Neural cell (in vitro differentiated cells): Measurements from ENCODE around the gene NUTM1. TPM values are rescaled to one million over a fixed set of nuclear protein-coding genes. Genes with fewer than 3 reads are reported as not detected.

ENCODE experiments used
- H2AFZ ChIP-seq: fragments of 200-600, 300-800 bp; sonication (generic), shearing (Covaris generic); 2 replicates; pipeline ENCODE4 v1.6.0; 2014; ENCODE audit warnings: low read depth, mild to moderate bottlenecking, antibody characterized with exemption, low read length, moderate library complexity
- H3F3A ChIP-seq: fragments of 200-600 bp; shearing (Covaris generic); 2 replicates; pipeline ENCODE4 v1.6.1; 2016; ENCODE audit warnings: mild to moderate bottlenecking, moderate library complexity, mixed read lengths, antibody characterized with exemption, low read length; ENCODE audit not compliant: insufficient read depth, poor library complexity, severe bottlenecking
- H3K27ac ChIP-seq: fragments of 200-600, 300-800 bp; sonication (generic), shearing (Covaris generic); 2 replicates; pipeline ENCODE4 v1.5.1; 2014; ENCODE audit warnings: mild to moderate bottlenecking, low read length, moderate library complexity
- H3K27me3 ChIP-seq: fragments of 300-800, 200-600 bp; sonication (generic), shearing (Covaris generic); 2 replicates; pipeline ENCODE4 v1.6.0; 2014; ENCODE audit warnings: mild to moderate bottlenecking, low read depth, low read length, moderate library complexity; ENCODE audit not compliant: insufficient read depth
- H3K36me3 ChIP-seq: fragments of 300-800, 200-600 bp; sonication (generic), shearing (Covaris generic); 2 replicates; pipeline ENCODE4 v1.5.1; 2014; ENCODE audit warnings: mild to moderate bottlenecking, antibody characterized with exemption, low read length, moderate library complexity; ENCODE audit not compliant: insufficient read depth
- H3K4me2 ChIP-seq: fragments of 300-800, 200-600 bp; sonication (generic), shearing (Covaris generic); 2 replicates; pipeline ENCODE4 v1.6.0; 2014; ENCODE audit warnings: mild to moderate bottlenecking, low read length
- H3K4me3 ChIP-seq: fragments of 300-800, 200-600 bp; sonication (generic), shearing (Covaris generic); 2 replicates; pipeline ENCODE4 v1.5.1; 2014; ENCODE audit warnings: mild to moderate bottlenecking, low read length, moderate library complexity
- H3K79me2 ChIP-seq: fragments of 200-600 bp; shearing (Covaris generic); replicated peaks from 2 replicates; pipeline ENCODE4 v1.6.0; 2014; ENCODE audit warnings: mild to moderate bottlenecking, low read length, moderate library complexity; ENCODE audit not compliant: insufficient read depth
- H3K9ac ChIP-seq: fragments of 300-800, 200-600 bp; sonication (generic), shearing (Covaris generic); 2 replicates; pipeline ENCODE4 v1.6.1; 2016; ENCODE audit warnings: mild to moderate bottlenecking, low read length, mixed read lengths
- H3K9me2 ChIP-seq: fragments of 200-600 bp; shearing (Covaris generic); 2 replicates; pipeline ENCODE4 v1.6.1; 2016; ENCODE audit warnings: mild to moderate bottlenecking, low read length, mixed read lengths; ENCODE audit not compliant: insufficient read depth
- H3K9me3 ChIP-seq: fragments of 200-600, 300-800 bp; sonication (generic), shearing (Covaris generic); 2 replicates; pipeline ENCODE4 v1.6.1; 2016; ENCODE audit warnings: mild to moderate bottlenecking, mixed run types, low read length, moderate library complexity, mixed read lengths
- H4K20me1 ChIP-seq: fragments of 200-600 bp; shearing (Covaris generic); 2 replicates; pipeline ENCODE4 v1.6.1; 2016; ENCODE audit warnings: mild to moderate bottlenecking, mixed run types; ENCODE audit not compliant: insufficient read depth
- EP300 ChIP-seq: fragments of 450-650 bp; conservative IDR thresholded peaks from 2 replicates; pipeline ENCODE4 v1.6.1; 2014; ENCODE audit warnings: antibody characterized with exemption, mild to moderate bottlenecking, moderate library complexity; ENCODE audit not compliant: poor library complexity, severe bottlenecking
- EZH2 ChIP-seq: fragments of 200-600, 300-800 bp; shearing (Covaris generic), sonication (generic); IDR thresholded peaks from 2 replicates; pipeline ENCODE4 v1.6.1; 2014; ENCODE audit warnings: antibody characterized with exemption, low read length, borderline replicate concordance, mild to moderate bottlenecking; ENCODE audit not compliant: insufficient read depth, poor library complexity, severe bottlenecking
- MXI1 ChIP-seq: fragments of 450-650 bp; conservative IDR thresholded peaks from 2 replicates; pipeline ENCODE4 v1.6.1; 2014; ENCODE audit warnings: antibody characterized with exemption, mild to moderate bottlenecking; ENCODE audit not compliant: poor library complexity, severe bottlenecking
- POLR2AphosphoS5 ChIP-seq: IDR thresholded peaks from 2 replicates; pipeline ENCODE4 v1.6.1; 2012
- RAD21 ChIP-seq: fragments of 450-650 bp; conservative IDR thresholded peaks from 2 replicates; pipeline ENCODE4 v1.6.1; 2014; ENCODE audit warnings: antibody characterized with exemption, mild to moderate bottlenecking, moderate library complexity
- SMC3 ChIP-seq: fragments of 450-650 bp; conservative IDR thresholded peaks from 2 replicates; pipeline ENCODE4 v1.6.1; 2014; ENCODE audit warnings: antibody characterized with exemption, mild to moderate bottlenecking, moderate library complexity; ENCODE audit not compliant: poor library complexity
- TAF1 ChIP-seq: IDR thresholded peaks from 2 replicates; pipeline ENCODE4 v1.6.1; 2012; ENCODE audit warnings: low read depth
- polyA plus RNA-seq: library from polyadenylated mRNA; depleted of rRNA; stranded (reverse); fragments of >200 nt; gene quantifications from 2 replicates; pipeline ENCODE4 v1.2.3, GENCODE V29; 2014
- TF ChIP-seq, protein P1 (sequence below): fragments of 450-650 bp; IDR thresholded peaks from 2 replicates; pipeline ENCODE4 v1.5.1; 2014; ENCODE audit warnings: antibody characterized with exemption, mild to moderate bottlenecking, moderate library complexity; ENCODE audit not compliant: poor library complexity, severe bottlenecking
- TF ChIP-seq, protein P2 (sequence below): IDR thresholded peaks from 2 replicates; pipeline ENCODE4 v1.6.1; 2012; ENCODE audit warnings: borderline replicate concordance

The NUTM1 gene
- polyA plus RNA-seq, 1 donor from 2014 or later: not detected

- Histone ChIP-seq H4K20me1 (no peaks in the 10 kb centered on the region), H3K4me2 (no peak overlapping the region), H2AFZ (no peak overlapping the region), H3K9me2 (no peaks in the 10 kb centered on the region), H3K36me3 (no peaks in the 10 kb centered on the region), H3K27ac (no peak overlapping the region), H3K4me3 (no peak overlapping the region), H3K27me3 (no peaks in the 10 kb centered on the region), H3K9ac (no peak overlapping the region), H3K9me3 (peaks cover 3% of the 10 kb centered on the region), H3K79me2 (no peaks in the 10 kb centered on the region), H3F3A (no peaks in the 10 kb centered on the region)
- TF ChIP-seq, protein P1, sequence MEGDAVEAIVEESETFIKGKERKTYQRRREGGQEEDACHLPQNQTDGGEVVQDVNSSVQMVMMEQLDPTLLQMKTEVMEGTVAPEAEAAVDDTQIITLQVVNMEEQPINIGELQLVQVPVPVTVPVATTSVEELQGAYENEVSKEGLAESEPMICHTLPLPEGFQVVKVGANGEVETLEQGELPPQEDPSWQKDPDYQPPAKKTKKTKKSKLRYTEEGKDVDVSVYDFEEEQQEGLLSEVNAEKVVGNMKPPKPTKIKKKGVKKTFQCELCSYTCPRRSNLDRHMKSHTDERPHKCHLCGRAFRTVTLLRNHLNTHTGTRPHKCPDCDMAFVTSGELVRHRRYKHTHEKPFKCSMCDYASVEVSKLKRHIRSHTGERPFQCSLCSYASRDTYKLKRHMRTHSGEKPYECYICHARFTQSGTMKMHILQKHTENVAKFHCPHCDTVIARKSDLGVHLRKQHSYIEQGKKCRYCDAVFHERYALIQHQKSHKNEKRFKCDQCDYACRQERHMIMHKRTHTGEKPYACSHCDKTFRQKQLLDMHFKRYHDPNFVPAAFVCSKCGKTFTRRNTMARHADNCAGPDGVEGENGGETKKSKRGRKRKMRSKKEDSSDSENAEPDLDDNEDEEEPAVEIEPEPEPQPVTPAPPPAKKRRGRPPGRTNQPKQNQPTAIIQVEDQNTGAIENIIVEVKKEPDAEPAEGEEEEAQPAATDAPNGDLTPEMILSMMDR: no peak
- TF ChIP-seq SMC3 (no peak), POLR2AphosphoS5 (no peak), EZH2 (no peak), TAF1 (no peak), RAD21 (no peak), EP300 (no peak), MXI1 (no peak)
- TF ChIP-seq, protein P2, sequence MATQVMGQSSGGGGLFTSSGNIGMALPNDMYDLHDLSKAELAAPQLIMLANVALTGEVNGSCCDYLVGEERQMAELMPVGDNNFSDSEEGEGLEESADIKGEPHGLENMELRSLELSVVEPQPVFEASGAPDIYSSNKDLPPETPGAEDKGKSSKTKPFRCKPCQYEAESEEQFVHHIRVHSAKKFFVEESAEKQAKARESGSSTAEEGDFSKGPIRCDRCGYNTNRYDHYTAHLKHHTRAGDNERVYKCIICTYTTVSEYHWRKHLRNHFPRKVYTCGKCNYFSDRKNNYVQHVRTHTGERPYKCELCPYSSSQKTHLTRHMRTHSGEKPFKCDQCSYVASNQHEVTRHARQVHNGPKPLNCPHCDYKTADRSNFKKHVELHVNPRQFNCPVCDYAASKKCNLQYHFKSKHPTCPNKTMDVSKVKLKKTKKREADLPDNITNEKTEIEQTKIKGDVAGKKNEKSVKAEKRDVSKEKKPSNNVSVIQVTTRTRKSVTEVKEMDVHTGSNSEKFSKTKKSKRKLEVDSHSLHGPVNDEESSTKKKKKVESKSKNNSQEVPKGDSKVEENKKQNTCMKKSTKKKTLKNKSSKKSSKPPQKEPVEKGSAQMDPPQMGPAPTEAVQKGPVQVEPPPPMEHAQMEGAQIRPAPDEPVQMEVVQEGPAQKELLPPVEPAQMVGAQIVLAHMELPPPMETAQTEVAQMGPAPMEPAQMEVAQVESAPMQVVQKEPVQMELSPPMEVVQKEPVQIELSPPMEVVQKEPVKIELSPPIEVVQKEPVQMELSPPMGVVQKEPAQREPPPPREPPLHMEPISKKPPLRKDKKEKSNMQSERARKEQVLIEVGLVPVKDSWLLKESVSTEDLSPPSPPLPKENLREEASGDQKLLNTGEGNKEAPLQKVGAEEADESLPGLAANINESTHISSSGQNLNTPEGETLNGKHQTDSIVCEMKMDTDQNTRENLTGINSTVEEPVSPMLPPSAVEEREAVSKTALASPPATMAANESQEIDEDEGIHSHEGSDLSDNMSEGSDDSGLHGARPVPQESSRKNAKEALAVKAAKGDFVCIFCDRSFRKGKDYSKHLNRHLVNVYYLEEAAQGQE: no peak
Measured at GRCh38 chr15:34327906-34328305, 15.2 kb upstream of the NUTM1 start.

GRCh38 chr15:34329006-34329405 lies 14.1 kb upstream of the NUTM1 start:
- Histone ChIP-seq H3K9me3 (no peaks in the 10 kb centered on the region), H3K4me2 (no peak overlapping the region), H3K9me2 (no peaks in the 10 kb centered on the region), H3K4me3 (no peak overlapping the region), H3F3A (no peaks in the 10 kb centered on the region), H3K27ac (no peak overlapping the region), H4K20me1 (no peaks in the 10 kb centered on the region), H3K36me3 (no peaks in the 10 kb centered on the region), H2AFZ (no peak overlapping the region), H3K9ac (no peak overlapping the region), H3K79me2 (no peaks in the 10 kb centered on the region), H3K27me3 (no peaks in the 10 kb centered on the region)
- no peak for TF ChIP-seq POLR2AphosphoS5
- no peak for TF ChIP-seq EP300

- Histone ChIP-seq H3K27me3 (no peaks in the 10 kb centered on the region), H2AFZ (no peak overlapping the region), H3K27ac (no peak overlapping the region), H3K36me3 (no peaks in the 10 kb centered on the region), H3K4me2 (no peak overlapping the region), H3K4me3 (no peak overlapping the region), H3F3A (no peaks in the 10 kb centered on the region), H4K20me1 (no peaks in the 10 kb centered on the region), H3K9me3 (no peaks in the 10 kb centered on the region), H3K9ac (no peak overlapping the region), H3K9me2 (no peaks in the 10 kb centered on the region), H3K79me2 (no peaks in the 10 kb centered on the region)
- TF ChIP-seq RAD21 (no peak), SMC3 (no peak), EZH2 (no peak), MXI1 (no peak), EP300 (no peak)
- TF ChIP-seq, protein P2: no peak
- TF ChIP-seq, protein P1: no peak
Measured at GRCh38 chr15:34330279-34330678, 12.8 kb upstream of the NUTM1 start.
